T-helper 22 cell (primary cell): ENCODE data around the gene CGNL1.

Source experiments
- DNase-seq: peaks from one replicate; pipeline ENCODE4 v3.0.0-alpha.2; 2020; ENCODE audit warnings: low read depth

CGNL1 gene

GRCh38 chr15:57500979-57501576 is 124.8 kb downstream of the CGNL1 start:
- no peak for DNase-seq

GRCh38 chr15:57502116-57502515 is 125.8 kb downstream of the CGNL1 start:
- no peak for DNase-seq

- DNase-seq: no peak
Observed at GRCh38 chr15:57503051-57503702, 126.9 kb downstream of the CGNL1 start.

- no peak for DNase-seq
Observed at GRCh38 chr15:57503911-57504598, 127.8 kb downstream of the CGNL1 start.

- DNase-seq: no peak
Observed at GRCh38 chr15:57504599-57504940, 128.3 kb downstream of the CGNL1 start.

- no peak for DNase-seq
Observed at GRCh38 chr15:57505056-57505715, 128.9 kb downstream of the CGNL1 start.

- no peak for DNase-seq
Observed at GRCh38 chr15:57505949-57506391, 129.7 kb downstream of the CGNL1 start.

- DNase-seq: no peak
Observed at GRCh38 chr15:57506422-57506821, 130.1 kb downstream of the CGNL1 start.

GRCh38 chr15:57507111-57507510 is 130.8 kb downstream of the CGNL1 start:
- DNase-seq: no peak

- no peak for DNase-seq
Observed at GRCh38 chr15:57509126-57509525, 132.8 kb downstream of the CGNL1 start.

GRCh38 chr15:57509965-57510364 is 133.7 kb downstream of the CGNL1 start:
- DNase-seq: no peak

- no peak for DNase-seq
Observed at GRCh38 chr15:57510647-57511046, 134.3 kb downstream of the CGNL1 start.

GRCh38 chr15:57516327-57517029 is 140.2 kb downstream of the CGNL1 start:
- no peak for DNase-seq

GRCh38 chr15:57517030-57517671 is 140.8 kb downstream of the CGNL1 start:
- no peak for DNase-seq

- DNase-seq: no peak
Observed at GRCh38 chr15:57518779-57519405, 142.6 kb downstream of the CGNL1 start.

- DNase-seq: no peak
Observed at GRCh38 chr15:57519806-57520205, 143.5 kb downstream of the CGNL1 start.

- no peak for DNase-seq
Observed at GRCh38 chr15:57521503-57521902, 145.2 kb downstream of the CGNL1 start.

GRCh38 chr15:57522148-57522547 is 145.8 kb downstream of the CGNL1 start:
- no peak for DNase-seq

- DNase-seq: no peak
Observed at GRCh38 chr15:57525581-57525980, 149.3 kb downstream of the CGNL1 start.

- DNase-seq: no peak
Observed at GRCh38 chr15:57526076-57526475, 149.8 kb downstream of the CGNL1 start.

- no peak for DNase-seq
Observed at GRCh38 chr15:57526615-57527014, 150.3 kb downstream of the CGNL1 start.
